HCT116 (cell line): Measurements from ENCODE around the gene TYROBP.

Source experiments
- CTCF ChIP-seq, 3 experiments: fragments of 200-600 bp in 1 of 3; sonication (generic) in 1 of 3; IDR thresholded peaks in 2 of 3; conservative IDR thresholded peaks in 1 of 3; 2 replicates each; pipeline ENCODE4 v1.5.1; 2012 to 2017; ENCODE audit warnings: low read depth in 2 of 3, low read length in 2 of 3, antibody characterized with exemption in 1 of 3, borderline replicate concordance in 1 of 3, control low read depth in 1 of 3, mild to moderate bottlenecking in 1 of 3, mixed read lengths in 1 of 3, mixed run types in 1 of 3, moderate library complexity in 1 of 3; ENCODE audit not compliant: insufficient read depth in 1 of 3
- MAX ChIP-seq: IDR thresholded peaks from 2 replicates; pipeline ENCODE4 v1.6.1; 2012
- POLR2A ChIP-seq: IDR thresholded peaks from 2 replicates; pipeline ENCODE4 v1.7.0; 2011; ENCODE audit warnings: borderline replicate concordance; ENCODE audit not compliant: insufficient read depth, insufficient read length; ENCODE audit errors: extremely low read depth
- ZFX ChIP-seq: fragments of 450-650 bp; IDR thresholded peaks from 2 replicates; pipeline ENCODE4 v1.6.1; 2017

- TF ChIP-seq MAX: no peak
- TF ChIP-seq ZFX: no peak
- no peak for TF ChIP-seq CTCF (IDR thresholded peaks at IDR 0.05 in 2 of 3, conservative IDR thresholded peaks at IDR 0.05 in 1 of 3; ENCODE audit: borderline replicate concordance in 1 of 3, insufficient read depth in 1 of 3, low read depth in 2 of 3, low read length in 2 of 3)
- no peak for TF ChIP-seq POLR2A
Observed at GRCh38 chr19:35885904-35886303, 22.2 kb downstream of the TYROBP start.
